OCI-LY7 (cell line): Measurements from ENCODE around the gene SH3GL2. TPM values are rescaled to one million over a fixed set of nuclear protein-coding genes. Genes with fewer than 3 reads are reported as not detected.

ENCODE experiments used
- BruUV-seq: library from RNA; stranded (reverse); fragments of 400-500 nt; replicated peaks from 2 replicates; lab custom pipeline; 2021; lab: Mats Ljungman, UMichigan
- CTCF ChIA-PET: fragments of 300-600 bp; sonication (Branson Sonifier 250); formaldehyde crosslinking; loops from one replicate; lab custom pipeline; 2022; ENCODE audit warnings: antibody characterized with exemption; ENCODE audit not compliant: unreplicated experiment; lab: Charles Lee
- POLR2A ChIA-PET: fragments of 300-600 bp; sonication (Branson Sonifier 250); formaldehyde crosslinking; loops from one replicate; lab custom pipeline; 2022; ENCODE audit warnings: antibody characterized with exemption; lab: Charles Lee
- DNase-seq: peaks from one replicate; pipeline ENCODE4 v3.0.0-alpha.2; 2015; ENCODE audit warnings: low spot score
- H2AFZ ChIP-seq: fragments of 200-600 bp; sonication (generic), shearing (Covaris generic); 2 replicates; pipeline ENCODE4 v1.6.1; 2014; ENCODE audit warnings: mild to moderate bottlenecking, antibody characterized with exemption, low read length, moderate library complexity
- H3K27ac ChIP-seq: fragments of 200-600 bp; sonication (generic); 2 replicates; pipeline ENCODE4 v1.5.1; 2014; ENCODE audit warnings: mixed run types, low read depth, mild to moderate bottlenecking, moderate library complexity, low read length, inconsistent platforms; ENCODE audit not compliant: poor library complexity, severe bottlenecking
- H3K36me3 ChIP-seq: fragments of 200-600 bp; sonication (generic); 2 replicates; pipeline ENCODE4 v1.6.1; 2014; ENCODE audit warnings: mild to moderate bottlenecking, antibody characterized with exemption, low read length, moderate library complexity, mixed read lengths; ENCODE audit not compliant: insufficient read depth
- H3K4me1 ChIP-seq: fragments of 200-600 bp; sonication (generic); 2 replicates; pipeline ENCODE4 v1.5.1; 2014; ENCODE audit warnings: mild to moderate bottlenecking, low read length; ENCODE audit not compliant: insufficient read depth, poor library complexity, severe bottlenecking
- H3K4me2 ChIP-seq: fragments of 200-600 bp; sonication (generic); 2 replicates; pipeline ENCODE4 v1.6.1; 2014; ENCODE audit warnings: mild to moderate bottlenecking, low read length
- H3K4me3 ChIP-seq: fragments of 200-600 bp; sonication (generic); 2 replicates; pipeline ENCODE4 v1.5.1; 2014; ENCODE audit warnings: mild to moderate bottlenecking, low read depth, low read length; ENCODE audit not compliant: poor library complexity, severe bottlenecking
- H3K79me2 ChIP-seq: fragments of 200-600 bp; sonication (generic); 2 replicates; pipeline ENCODE4 v1.6.1; 2016; ENCODE audit warnings: low read depth, mild to moderate bottlenecking, low read length, moderate library complexity, mixed read lengths; ENCODE audit not compliant: insufficient read depth
- H3K9me2 ChIP-seq: fragments of 200-600 bp; sonication (generic); 2 replicates; pipeline ENCODE4 v1.6.1; 2016; ENCODE audit warnings: mild to moderate bottlenecking, low read length, mixed read lengths; ENCODE audit not compliant: insufficient read depth
- H3K9me3 ChIP-seq: fragments of 200-600 bp; sonication (generic); 2 replicates; pipeline ENCODE4 v1.6.1; 2014; ENCODE audit warnings: mild to moderate bottlenecking, mixed run types, low read length, mixed read lengths
- H4K20me1 ChIP-seq: fragments of 200-600 bp; sonication (generic); 2 replicates; pipeline ENCODE4 v1.6.1; 2014; ENCODE audit warnings: mild to moderate bottlenecking, antibody characterized with exemption, low read length, moderate library complexity, mixed read lengths; ENCODE audit not compliant: insufficient read depth
- EZH2phosphoT487 ChIP-seq: fragments of 200-600 bp; sonication (generic); IDR thresholded peaks from 2 replicates; pipeline ENCODE4 v1.6.1; 2018; ENCODE audit warnings: low read depth, borderline replicate concordance, mild to moderate bottlenecking, mixed run types, antibody characterized with exemption, low read length, moderate library complexity, mixed read lengths
- intact Hi-C: fragments of 100-400 bp; cut with micrococcal nuclease; formaldehyde crosslinking; loops from one replicate; pipeline ENCODE4 v1.10.0; 2022; ENCODE audit not compliant: unreplicated experiment
- total RNA-seq, 2 experiments: library from RNA; depleted of rRNA in 1 of 2; stranded (reverse); fragments of >200 nt in 1 of 2; shearing (Covaris generic) in 1 of 2; gene quantifications; 2 replicates each; pipeline ENCODE4 v1.2.3, GENCODE V29; 2014 to 2022
- TF ChIP-seq, protein P1 (sequence below): fragments of 200-600 bp; sonication (generic); conservative IDR thresholded peaks from 2 replicates; pipeline ENCODE4 v1.5.1; 2014; ENCODE audit warnings: mild to moderate bottlenecking, antibody characterized with exemption, low read length, moderate library complexity, mixed read lengths

Gene SH3GL2
- total RNA-seq, 2 experiments from 2014 or later: not detected

DNA sequence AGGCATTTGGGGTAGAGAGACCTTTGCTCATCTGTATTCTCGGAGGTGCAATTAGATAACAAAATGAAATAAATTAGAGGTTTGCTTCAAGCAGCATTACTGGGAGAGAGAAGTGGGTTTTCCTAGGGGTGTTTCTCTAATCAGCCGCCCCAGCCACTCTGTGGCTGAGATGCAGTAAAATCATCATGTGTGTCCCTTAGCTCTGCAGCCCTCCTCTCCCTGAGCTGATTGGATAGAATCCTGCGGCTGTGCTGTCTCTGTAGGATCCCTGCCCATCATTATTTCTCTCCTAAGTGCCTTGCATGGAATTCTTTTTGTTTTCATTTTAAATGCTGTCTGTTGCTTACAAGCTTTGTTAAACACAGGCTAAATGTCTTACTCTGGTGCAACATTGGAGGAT lies 171.4 kb downstream of the SH3GL2 start:
- no peaks in the 10 kb centered on the region for H3K79me2 ChIP-seq
- H3K4me3 ChIP-seq: no peak overlapping the region
- no peaks in the 10 kb centered on the region for H3K9me3 ChIP-seq
- no peaks in the 10 kb centered on the region for H3K4me1 ChIP-seq
- H2AFZ ChIP-seq: no peak overlapping the region
- ChIA-PET CTCF (no interaction called here), POLR2A (interaction anchor here (0.6 kb wide), 1 partner anchor 678 kb away, joined by 4 read pairs; no protein-coding TSS in a partner anchor)
- no TSS peak for BruUV-seq
- no peak for TF ChIP-seq EZH2phosphoT487
- TF ChIP-seq, protein P1, sequence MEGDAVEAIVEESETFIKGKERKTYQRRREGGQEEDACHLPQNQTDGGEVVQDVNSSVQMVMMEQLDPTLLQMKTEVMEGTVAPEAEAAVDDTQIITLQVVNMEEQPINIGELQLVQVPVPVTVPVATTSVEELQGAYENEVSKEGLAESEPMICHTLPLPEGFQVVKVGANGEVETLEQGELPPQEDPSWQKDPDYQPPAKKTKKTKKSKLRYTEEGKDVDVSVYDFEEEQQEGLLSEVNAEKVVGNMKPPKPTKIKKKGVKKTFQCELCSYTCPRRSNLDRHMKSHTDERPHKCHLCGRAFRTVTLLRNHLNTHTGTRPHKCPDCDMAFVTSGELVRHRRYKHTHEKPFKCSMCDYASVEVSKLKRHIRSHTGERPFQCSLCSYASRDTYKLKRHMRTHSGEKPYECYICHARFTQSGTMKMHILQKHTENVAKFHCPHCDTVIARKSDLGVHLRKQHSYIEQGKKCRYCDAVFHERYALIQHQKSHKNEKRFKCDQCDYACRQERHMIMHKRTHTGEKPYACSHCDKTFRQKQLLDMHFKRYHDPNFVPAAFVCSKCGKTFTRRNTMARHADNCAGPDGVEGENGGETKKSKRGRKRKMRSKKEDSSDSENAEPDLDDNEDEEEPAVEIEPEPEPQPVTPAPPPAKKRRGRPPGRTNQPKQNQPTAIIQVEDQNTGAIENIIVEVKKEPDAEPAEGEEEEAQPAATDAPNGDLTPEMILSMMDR: no peak
- H3K4me2 ChIP-seq: no peak overlapping the region
- intact Hi-C loops: no loop called here
- no peaks in the 10 kb centered on the region for H3K36me3 ChIP-seq
- DNase-seq: no peak
- no peak overlapping the region for H3K27ac ChIP-seq
- no peaks in the 10 kb centered on the region for H3K9me2 ChIP-seq
- no peaks in the 10 kb centered on the region for H4K20me1 ChIP-seq

DNA sequence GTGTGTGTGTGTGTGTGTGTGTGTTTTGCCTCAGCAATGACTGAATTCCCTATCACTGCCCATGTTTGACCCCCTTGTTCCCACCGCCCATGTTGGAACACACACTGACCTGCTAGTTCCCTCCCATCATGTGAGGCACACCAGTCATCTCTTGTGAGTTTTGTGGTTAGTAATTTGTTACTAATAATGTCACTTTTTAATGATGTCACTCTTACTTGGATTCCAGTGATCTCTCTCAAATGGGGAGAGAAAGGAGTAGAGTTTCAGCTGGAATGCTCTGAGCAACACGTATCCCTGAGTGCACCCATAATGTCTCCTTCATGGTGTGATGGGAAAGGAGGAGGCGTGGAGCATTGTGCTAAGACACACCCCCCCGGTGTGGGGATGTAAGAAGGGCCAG lies 172.6 kb downstream of the SH3GL2 start:
- Histone ChIP-seq H3K79me2 (no peaks in the 10 kb centered on the region), H3K9me3 (no peaks in the 10 kb centered on the region), H3K36me3 (no peaks in the 10 kb centered on the region), H3K9me2 (no peaks in the 10 kb centered on the region), H3K4me3 (no peak overlapping the region), H3K27ac (no peak overlapping the region), H3K4me2 (no peak overlapping the region), H4K20me1 (no peaks in the 10 kb centered on the region), H2AFZ (no peak overlapping the region), H3K4me1 (no peaks in the 10 kb centered on the region)
- TF ChIP-seq EZH2phosphoT487: no peak
- TF ChIP-seq, protein P1: no peak
- no TSS peak for BruUV-seq
- ChIA-PET POLR2A (interaction anchor here (0.7 kb wide), 1 partner anchor 19 kb away, joined by 3 read pairs; no protein-coding TSS in a partner anchor), CTCF (no interaction called here)
- no peak for DNase-seq
- intact Hi-C loops: no loop called here

DNA sequence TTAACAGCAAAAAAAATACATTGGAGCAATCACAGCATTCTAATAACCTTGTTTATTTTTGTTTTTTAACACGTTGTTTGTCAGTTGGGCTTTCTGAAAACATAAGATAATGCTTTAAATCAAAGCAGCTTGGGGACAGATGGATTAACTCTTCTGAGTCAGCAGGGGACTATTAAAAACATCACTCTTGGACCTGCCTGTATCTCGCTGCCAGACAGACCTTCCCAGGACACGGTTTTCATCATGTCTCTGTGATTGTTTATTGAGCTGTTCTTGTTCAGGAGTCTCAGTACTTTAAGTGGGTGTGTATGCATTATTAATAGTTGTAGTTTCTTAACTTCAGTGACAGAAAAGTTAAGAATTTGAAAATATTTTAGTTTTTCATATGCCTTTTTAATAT lies 173.2 kb downstream of the SH3GL2 start:
- no peaks in the 10 kb centered on the region for H3K79me2 ChIP-seq
- no peak overlapping the region for H3K4me2 ChIP-seq
- CTCF ChIA-PET: no interaction called here
- no peaks in the 10 kb centered on the region for H3K36me3 ChIP-seq
- TF ChIP-seq EZH2phosphoT487: no peak
- no peak overlapping the region for H2AFZ ChIP-seq
- POLR2A ChIA-PET: interaction anchor here (0.7 kb wide), 1 partner anchor 18 kb away, joined by 3 read pairs; no protein-coding TSS in a partner anchor
- DNase-seq: no peak
- H3K27ac ChIP-seq: no peak overlapping the region
- H3K4me1 ChIP-seq: no peaks in the 10 kb centered on the region
- H3K9me2 ChIP-seq: no peaks in the 10 kb centered on the region
- no peaks in the 10 kb centered on the region for H4K20me1 ChIP-seq
- intact Hi-C loops: no loop called here
- H3K9me3 ChIP-seq: no peaks in the 10 kb centered on the region
- BruUV-seq: no TSS peak
- H3K4me3 ChIP-seq: no peak overlapping the region
